CD1c-positive myeloid dendritic cell (primary cell): ENCODE measurements around the gene CCDC195.
"Not testable (repeated sequence)": the region's sequence is repeated elsewhere in the genome, so short reads cannot be mapped to it uniquely, and the experiment has no call there.

ENCODE experiments used
- DNase-seq: peaks from one replicate; pipeline ENCODE4 v3.0.0-alpha.2; 2016; ENCODE audit errors: extremely low spot score

Gene CCDC195

GRCh38 chr2:224690868-224691267 is 25.3 kb downstream of the CCDC195 start:
- no peak for DNase-seq

GRCh38 chr2:224689539-224689938 is 26.6 kb downstream of the CCDC195 start:
- DNase-seq, result no peak

GRCh38 chr2:224688997-224689396 is 27.2 kb downstream of the CCDC195 start:
- DNase-seq, result no peak

GRCh38 chr2:224687156-224687555 is 29.0 kb downstream of the CCDC195 start:
- DNase-seq, result no peak

GRCh38 chr2:224685121-224685520 is 31.0 kb downstream of the CCDC195 start:
- no peak for DNase-seq

GRCh38 chr2:224682134-224682533 is 34.0 kb downstream of the CCDC195 start:
- no peak for DNase-seq

- DNase-seq, result no peak
These were observed 44.4 kb downstream of the CCDC195 start for GRCh38 chr2:224671731-224672130.

- no peak for DNase-seq
These were observed 46.0 kb downstream of the CCDC195 start for GRCh38 chr2:224670203-224670602.

GRCh38 chr2:224669449-224669848 is 46.7 kb downstream of the CCDC195 start:
- no peak for DNase-seq

GRCh38 chr2:224668123-224668909 is 47.8 kb downstream of the CCDC195 start:
- no peak for DNase-seq

- no peak for DNase-seq
These were observed 49.1 kb downstream of the CCDC195 start for GRCh38 chr2:224666951-224667553.

GRCh38 chr2:224663322-224663721 is 52.8 kb downstream of the CCDC195 start:
- not testable (repeated sequence) for DNase-seq

- DNase-seq, result not testable (repeated sequence)
These were observed 54.5 kb downstream of the CCDC195 start for GRCh38 chr2:224661708-224662107.

GRCh38 chr2:224659714-224660113 is 56.5 kb downstream of the CCDC195 start:
- no peak for DNase-seq

GRCh38 chr2:224658780-224659405 is 57.3 kb downstream of the CCDC195 start:
- no peak for DNase-seq

- DNase-seq, result no peak
These were observed 58.8 kb downstream of the CCDC195 start for GRCh38 chr2:224657349-224657748.

- no peak for DNase-seq
These were observed 61.1 kb downstream of the CCDC195 start for GRCh38 chr2:224655006-224655537.
